Esophagus squamous epithelium (tissue), 4 donors: ENCODE results near the gene ZNF132.

Experiments used
- POLR2A ChIP-seq, 4 donors: fragments of 450-650 bp; IDR thresholded peaks; one replicate each; pipeline ENCODE4 v1.6.1; 2017; ENCODE audit warnings: antibody characterized with exemption in 4 of 4, mild to moderate bottlenecking in 4 of 4, moderate library complexity in 3 of 4
- TF ChIP-seq, protein P1 (sequence below), 6 experiments: fragments of 450-650 bp in 4 of 6; fragments of 200-600 bp in 2 of 6; sonication (generic) in 2 of 6; IDR thresholded peaks; one replicate each; pipeline ENCODE4 v1.5.1; 2016 to 2019; ENCODE audit warnings: antibody characterized with exemption in 6 of 6, mild to moderate bottlenecking in 4 of 6, moderate library complexity in 4 of 6

DNA sequence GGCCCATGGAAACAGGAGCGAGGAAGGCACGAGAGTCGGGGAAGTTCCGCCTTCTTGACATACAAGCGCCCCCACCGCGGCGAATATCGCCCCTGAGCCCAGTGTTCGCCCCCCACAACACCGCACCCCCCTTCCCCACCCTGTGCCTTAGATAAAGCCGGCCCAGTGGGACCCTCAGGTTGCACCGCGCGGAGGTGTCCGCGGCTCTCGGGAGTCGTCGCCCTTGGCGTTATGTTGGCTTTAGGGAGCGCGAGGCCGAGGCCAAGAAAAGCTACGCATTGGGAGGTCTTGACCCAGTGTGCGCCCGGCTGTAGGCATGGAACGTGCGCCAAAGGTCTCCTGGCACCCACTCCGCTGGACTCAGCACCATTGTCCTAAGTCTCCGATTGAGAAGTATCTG lies 603 bp upstream of the ZNF132 start:
- TF ChIP-seq, protein P1, sequence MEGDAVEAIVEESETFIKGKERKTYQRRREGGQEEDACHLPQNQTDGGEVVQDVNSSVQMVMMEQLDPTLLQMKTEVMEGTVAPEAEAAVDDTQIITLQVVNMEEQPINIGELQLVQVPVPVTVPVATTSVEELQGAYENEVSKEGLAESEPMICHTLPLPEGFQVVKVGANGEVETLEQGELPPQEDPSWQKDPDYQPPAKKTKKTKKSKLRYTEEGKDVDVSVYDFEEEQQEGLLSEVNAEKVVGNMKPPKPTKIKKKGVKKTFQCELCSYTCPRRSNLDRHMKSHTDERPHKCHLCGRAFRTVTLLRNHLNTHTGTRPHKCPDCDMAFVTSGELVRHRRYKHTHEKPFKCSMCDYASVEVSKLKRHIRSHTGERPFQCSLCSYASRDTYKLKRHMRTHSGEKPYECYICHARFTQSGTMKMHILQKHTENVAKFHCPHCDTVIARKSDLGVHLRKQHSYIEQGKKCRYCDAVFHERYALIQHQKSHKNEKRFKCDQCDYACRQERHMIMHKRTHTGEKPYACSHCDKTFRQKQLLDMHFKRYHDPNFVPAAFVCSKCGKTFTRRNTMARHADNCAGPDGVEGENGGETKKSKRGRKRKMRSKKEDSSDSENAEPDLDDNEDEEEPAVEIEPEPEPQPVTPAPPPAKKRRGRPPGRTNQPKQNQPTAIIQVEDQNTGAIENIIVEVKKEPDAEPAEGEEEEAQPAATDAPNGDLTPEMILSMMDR (IDR thresholded peaks at IDR 0.05), result no peak
- no peak for TF ChIP-seq POLR2A (IDR thresholded peaks at IDR 0.05)
